CD4-positive, alpha-beta T cell treated with Interleukin-17A for 4 hours (primary cell): ENCODE results near the gene GIGYF2.

ENCODE experiments used
- DNase-seq: peaks from one replicate; pipeline ENCODE4 v3.0.0-alpha.2; 2020; ENCODE audit warnings: mixed read lengths

Gene GIGYF2

GRCh38 chr2:232761301-232761907, 64.3 kb downstream of the GIGYF2 start:
- peak; percentile 53 for DNase-seq

GRCh38 chr2:232767866-232768265, 70.7 kb downstream of the GIGYF2 start:
- DNase-seq, result no peak

DNA sequence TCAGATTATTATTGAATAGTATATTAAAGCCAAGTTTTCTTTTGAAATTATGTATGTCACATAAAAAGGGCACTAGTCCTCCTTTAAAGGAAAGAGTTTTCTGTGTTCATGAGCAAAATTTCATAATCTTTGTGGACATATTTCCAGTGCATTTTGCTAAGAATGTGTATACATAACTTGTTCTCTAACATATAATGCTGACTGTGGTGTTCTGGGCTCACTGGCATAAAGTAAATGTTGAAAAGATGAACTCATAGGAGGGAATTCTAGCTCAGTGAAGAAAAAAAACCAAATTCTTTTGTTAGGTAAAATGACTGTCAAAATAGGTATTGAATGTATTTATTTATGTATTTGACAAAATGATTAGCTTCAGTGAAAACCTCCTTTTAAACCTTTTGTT, 73.1 kb downstream of the GIGYF2 start:
- no peak for DNase-seq

DNA sequence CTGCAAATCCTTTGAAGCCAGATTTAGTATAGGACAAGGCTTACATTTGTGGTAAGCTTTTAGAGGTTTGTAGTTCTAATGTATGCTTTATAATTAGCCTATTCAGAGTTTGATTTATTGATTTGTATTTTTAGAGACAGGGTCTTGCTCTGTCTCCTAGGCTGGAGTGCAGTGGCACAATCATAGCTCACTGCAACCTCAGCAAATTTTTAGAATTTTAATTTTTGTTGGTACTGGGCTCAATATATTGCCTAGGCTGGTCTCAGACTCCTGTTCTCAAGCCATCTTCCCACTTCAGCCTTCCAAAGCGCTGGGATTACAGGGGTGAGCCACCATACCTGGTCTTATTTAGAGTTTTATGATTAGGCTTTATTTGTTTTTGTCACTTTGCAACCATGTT, 74.7 kb downstream of the GIGYF2 start:
- DNase-seq, result no peak

DNA sequence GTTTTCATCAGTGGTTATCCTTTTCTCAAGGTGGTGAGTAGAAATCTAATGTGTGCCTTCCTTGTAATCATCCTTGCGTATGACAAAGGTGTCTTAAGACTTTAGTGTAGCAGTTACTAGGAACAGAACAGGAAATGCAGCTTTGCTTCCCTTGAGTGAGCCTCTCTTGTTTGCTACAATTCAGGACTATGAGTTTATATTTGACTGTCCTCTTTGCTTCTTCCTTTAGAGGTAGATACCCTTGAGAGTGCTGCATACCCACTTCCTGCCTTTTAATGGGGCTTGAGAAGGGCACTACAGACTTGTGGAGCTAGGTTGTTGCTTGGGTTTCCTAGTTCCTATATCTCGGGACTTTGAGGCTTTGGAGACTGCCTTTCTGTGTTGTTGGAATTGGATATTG, 75.4 kb downstream of the GIGYF2 start:
- DNase-seq, result no peak

GRCh38 chr2:232773815-232774214, 76.7 kb downstream of the GIGYF2 start:
- no peak for DNase-seq

DNA sequence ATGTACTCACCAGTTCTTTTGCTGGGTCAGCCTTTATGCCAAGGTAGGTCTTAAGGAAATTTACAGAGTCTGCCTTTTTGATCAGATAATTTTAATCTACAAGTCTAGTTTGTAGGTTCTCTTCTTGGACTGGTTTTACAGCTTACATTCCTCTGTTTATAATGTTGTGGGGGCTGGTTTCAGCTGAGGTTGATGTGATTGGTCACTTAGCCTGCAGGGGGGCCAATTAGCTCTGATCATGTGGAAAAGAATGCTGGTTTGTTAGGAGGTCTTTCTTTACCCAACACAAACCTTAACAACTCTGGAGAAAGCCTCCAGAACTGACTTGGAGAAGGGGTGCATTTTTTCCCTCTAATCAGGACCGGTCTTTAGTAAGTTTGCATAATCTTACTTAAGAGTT, 79.3 kb downstream of the GIGYF2 start, which contains the start of gene KCNJ13:
TSS of gene KCNJ13 (minus strand) at position 131 of the 400 bp plus-strand sequence. CDS start 5,203 bp downstream, outside the sequence.
- no peak for DNase-seq

DNA sequence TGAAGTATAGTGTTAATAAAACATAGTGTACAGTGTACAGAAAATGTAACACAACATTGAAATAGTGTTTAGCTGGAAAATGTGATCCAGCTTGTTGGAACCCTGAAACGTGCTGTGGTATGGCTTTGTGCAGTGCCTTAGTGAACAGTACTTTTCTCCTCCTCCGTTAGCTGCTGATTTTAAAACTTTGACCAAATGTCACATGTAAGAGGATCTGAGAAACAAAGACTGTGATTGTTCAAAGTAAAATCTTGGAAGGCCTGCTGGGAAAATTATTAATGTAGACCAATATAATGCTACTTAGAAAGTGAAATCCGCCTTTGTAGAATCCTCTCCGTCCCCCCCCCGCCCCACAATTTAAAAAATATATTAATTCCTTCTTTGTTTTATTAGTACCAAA, 80.1 kb downstream of the GIGYF2 start:
- no peak for DNase-seq

- no peak for DNase-seq
These were observed 82.3 kb downstream of the GIGYF2 start for GRCh38 chr2:232779465-232779864.

DNA sequence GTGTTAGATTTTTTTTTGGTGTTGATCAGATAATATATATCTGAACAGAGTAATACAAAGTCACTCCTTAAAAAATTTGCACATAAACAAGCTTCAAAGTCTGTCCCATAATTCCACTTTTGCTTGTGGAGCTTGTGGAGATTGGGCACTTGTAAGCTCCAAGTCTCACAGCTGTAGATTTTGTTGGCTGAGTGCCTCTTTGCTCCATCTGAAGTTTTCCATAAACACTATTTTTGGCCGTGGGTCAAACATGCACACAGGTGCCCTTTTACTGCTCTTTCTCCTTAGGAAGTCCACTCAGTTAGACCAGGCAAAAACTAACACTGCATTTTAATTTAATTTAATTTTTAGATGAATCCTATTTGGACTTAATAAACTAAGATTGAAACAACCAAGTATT, 82.8 kb downstream of the GIGYF2 start:
- no peak for DNase-seq

DNA sequence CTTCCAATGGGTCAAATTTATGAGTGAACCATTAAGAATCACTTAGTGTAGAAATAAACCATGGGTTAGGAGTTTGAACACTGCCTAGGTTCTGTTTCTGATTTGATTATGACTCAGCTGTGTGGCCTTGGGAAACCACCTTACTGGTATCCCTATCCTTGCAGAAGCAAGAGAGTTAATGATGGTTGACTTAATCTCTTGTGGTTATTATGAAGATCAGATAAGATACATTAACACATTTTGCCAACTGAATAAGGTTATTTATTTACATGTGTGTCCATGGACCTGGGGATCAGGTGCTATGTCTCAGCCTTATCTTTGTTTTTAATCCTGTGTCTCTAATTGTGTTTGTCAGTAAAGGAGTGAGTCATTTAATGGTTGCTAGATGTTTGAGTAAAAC, 84.6 kb downstream of the GIGYF2 start:
- peak; percentile 12 for DNase-seq

DNA sequence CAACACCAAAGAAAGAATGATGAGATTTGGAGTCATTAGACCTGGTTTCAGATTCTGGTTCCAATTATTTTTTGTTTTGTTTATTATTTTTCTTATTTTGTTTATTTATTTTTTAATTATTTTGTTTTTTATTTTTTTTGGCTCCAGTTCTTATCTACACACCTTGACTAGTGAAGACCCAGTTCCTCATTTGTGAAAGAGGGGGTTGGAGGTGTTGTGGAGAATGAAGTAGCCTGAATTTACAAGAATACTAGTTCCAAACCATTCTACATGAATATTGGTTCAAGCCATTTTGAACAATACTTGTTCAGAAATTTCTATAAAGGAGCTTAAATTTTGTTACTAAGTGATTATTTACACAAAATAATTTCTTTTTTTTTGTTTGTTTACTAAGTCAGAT, 86.1 kb downstream of the GIGYF2 start:
- no peak for DNase-seq

GRCh38 chr2:232787806-232788205, 90.7 kb downstream of the GIGYF2 start:
- DNase-seq, result no peak

DNA sequence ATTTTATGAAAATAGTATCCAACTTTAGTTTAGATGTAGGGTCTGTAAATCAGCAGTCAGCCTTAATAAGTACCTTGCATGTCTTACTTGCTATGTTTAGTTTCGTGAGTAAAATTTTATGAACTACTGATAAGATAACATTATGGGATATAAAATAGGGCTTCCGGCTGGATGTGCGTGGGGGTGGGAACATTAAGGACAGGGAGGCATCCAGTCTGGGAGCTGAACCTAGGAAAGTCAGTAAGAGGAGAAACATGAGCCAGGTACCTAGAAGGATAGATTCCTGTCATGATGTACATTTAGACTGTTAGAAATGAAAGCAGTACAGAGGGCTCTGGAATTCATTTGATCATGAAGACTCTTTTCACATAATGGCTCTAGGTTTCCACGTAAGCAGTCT, 92.0 kb downstream of the GIGYF2 start:
- DNase-seq, result no peak

GRCh38 chr2:232791518-232791917, 94.4 kb downstream of the GIGYF2 start:
- DNase-seq, result no peak

GRCh38 chr2:232793271-232793670, 96.1 kb downstream of the GIGYF2 start:
- DNase-seq, result no peak

DNA sequence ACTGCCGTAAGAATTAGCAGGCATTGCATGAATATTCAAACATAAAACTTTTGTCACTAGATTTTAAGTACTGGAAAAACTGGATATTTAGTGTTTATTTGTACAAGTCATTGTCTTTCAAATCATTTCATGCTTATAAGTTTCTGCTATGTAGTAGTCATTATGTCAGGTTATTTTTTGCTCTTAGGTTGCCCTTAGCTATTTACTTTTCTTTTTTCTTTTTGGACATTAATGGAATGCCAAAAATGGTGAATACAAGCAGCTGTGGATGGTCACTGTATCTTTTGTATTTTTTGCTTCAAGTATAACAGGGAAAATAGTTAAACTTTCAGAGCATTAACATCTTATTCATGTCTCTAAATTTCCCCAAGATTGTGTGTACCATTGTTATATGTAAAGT, 97.8 kb downstream of the GIGYF2 start:
- DNase-seq, result no peak

GRCh38 chr2:232795920-232796319, 98.8 kb downstream of the GIGYF2 start:
- no peak for DNase-seq

- DNase-seq, result no peak
These were observed 101.1 kb downstream of the GIGYF2 start for GRCh38 chr2:232798187-232798586.

- no peak for DNase-seq
These were observed 103.0 kb downstream of the GIGYF2 start for GRCh38 chr2:232800166-232800565.

GRCh38 chr2:232802091-232802490, 105.0 kb downstream of the GIGYF2 start:
- DNase-seq, result no peak

- no peak for DNase-seq
These were observed 112.4 kb downstream of the GIGYF2 start for GRCh38 chr2:232809349-232810124.

DNA sequence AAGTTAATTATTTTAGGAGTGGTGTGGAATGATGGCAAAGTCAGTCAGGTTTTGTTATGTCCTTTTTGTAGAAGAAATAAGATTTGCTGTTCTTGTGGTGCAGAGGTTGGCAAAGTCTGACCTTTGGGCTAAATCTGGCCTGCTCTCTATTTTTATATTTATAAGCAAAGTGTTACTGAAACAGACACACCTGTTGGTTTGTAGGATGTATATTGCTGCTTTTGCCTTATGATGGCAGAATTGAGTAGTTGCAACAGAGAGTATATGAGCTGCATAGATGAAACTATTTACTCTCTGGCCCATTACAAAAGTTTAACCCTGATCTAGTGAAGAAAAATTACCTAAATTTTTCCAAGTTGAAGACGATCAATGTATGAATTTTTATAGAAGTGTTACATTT, 113.3 kb downstream of the GIGYF2 start:
- no peak for DNase-seq

DNA sequence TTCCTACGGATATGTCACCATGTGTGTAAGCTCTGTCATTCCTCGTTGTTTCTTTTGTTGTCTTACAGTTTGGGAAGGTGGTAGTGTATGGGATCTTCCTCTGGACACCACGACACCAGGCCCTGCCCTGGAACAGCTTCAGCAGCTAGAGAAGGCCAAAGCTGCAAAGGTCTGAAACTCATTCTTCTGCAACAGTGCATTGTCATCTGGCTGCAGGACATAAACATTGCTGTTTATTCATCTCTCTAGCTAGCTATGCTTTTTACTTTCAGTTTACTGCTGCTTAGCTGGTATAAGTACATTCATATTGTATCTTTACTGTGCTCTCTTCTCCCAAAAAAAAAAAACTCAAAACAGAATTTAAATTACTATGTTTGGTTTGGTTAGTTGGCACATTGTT, 118.4 kb downstream of the GIGYF2 start:
- DNase-seq, result no peak

DNA sequence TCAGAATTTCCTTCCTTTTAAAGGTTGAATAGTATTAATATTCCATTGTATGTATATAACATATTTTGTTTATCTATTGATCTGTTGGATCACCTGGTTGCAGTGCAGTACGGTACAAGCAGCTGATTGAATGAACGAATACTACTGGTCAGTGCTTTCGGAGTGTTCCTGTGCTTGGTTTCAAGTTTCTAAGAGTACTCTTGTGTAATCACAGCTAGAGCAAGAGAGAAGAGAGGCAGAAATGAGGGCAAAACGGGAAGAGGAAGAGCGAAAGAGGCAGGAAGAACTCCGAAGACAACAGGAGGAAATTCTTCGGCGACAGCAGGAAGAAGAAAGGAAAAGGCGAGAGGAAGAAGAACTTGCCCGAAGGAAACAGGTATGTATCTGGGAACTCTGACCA, 119.5 kb downstream of the GIGYF2 start:
- no peak for DNase-seq
